NT2/D1 (cell line): ENCODE measurements around the gene LRRC27.

Experiments used
- SUZ12 ChIP-seq: IDR thresholded peaks from 2 replicates; pipeline ENCODE4 v1.6.1; 2011; ENCODE audit not compliant: insufficient read length, insufficient read depth; ENCODE audit errors: extremely low read depth
- YY1 ChIP-seq: IDR thresholded peaks from 2 replicates; pipeline ENCODE4 v1.6.1; 2011; ENCODE audit not compliant: insufficient read length, insufficient read depth
- ZNF274 ChIP-seq: IDR thresholded peaks from 2 replicates; pipeline ENCODE4 v1.6.1; 2011; ENCODE audit warnings: mild to moderate bottlenecking, low read depth, low read length

- no peak for TF ChIP-seq YY1
- no peak for TF ChIP-seq ZNF274
- TF ChIP-seq SUZ12, result no peak
These were observed 51.1 kb downstream of the LRRC27 start for GRCh38 chr10:132383101-132383500.
